ENCODE data around the gene ARMH3.

- no peak for TF ChIP-seq SREBF1 (IDR thresholded peaks at IDR 0.05; ENCODE audit: low read length)
- no peak for TF ChIP-seq MAX (IDR thresholded peaks at IDR 0.05; ENCODE audit: low read depth, low read length)
- no peak for TF ChIP-seq CTCF (IDR thresholded peaks at IDR 0.05 in 2 of 3, conservative IDR thresholded peaks at IDR 0.05 in 1 of 3; ENCODE audit: control insufficient read depth in 2 of 3, extremely low read depth in 1 of 3, insufficient read depth in 1 of 3, low read depth in 3 of 3, low read length in 3 of 3)
- no peak for TF ChIP-seq USF2 (IDR thresholded peaks at IDR 0.05; ENCODE audit: borderline replicate concordance, low read depth, low read length)
- no peak for TF ChIP-seq SPI1 (IDR thresholded peaks at IDR 0.05; ENCODE audit: borderline replicate concordance, insufficient read depth, low read depth, low read length)
- no peak for TF ChIP-seq MXI1 (IDR thresholded peaks at IDR 0.05; ENCODE audit: low read depth, low read length)
- no peak for TF ChIP-seq POLR2A (IDR thresholded peaks at IDR 0.05; ENCODE audit: low read depth, low read length)
- TF ChIP-seq USF1 (IDR thresholded peaks at IDR 0.05; ENCODE audit: borderline replicate concordance, extremely low read length, insufficient read depth, low read depth, low read length) = no peak
- no peak for TF ChIP-seq JUND (IDR thresholded peaks at IDR 0.05; ENCODE audit: low read depth, low read length)
- no peak for TF ChIP-seq YY1 (IDR thresholded peaks at IDR 0.05; ENCODE audit: low read depth, low read length)
- TF ChIP-seq HDAC2 (IDR thresholded peaks at IDR 0.05) = no peak
Measured at GRCh38 chr10:101993221-101993620, 62.8 kb downstream of the ARMH3 start.
